ENCODE results near the gene SMIM24.

Gene SMIM24

DNA sequence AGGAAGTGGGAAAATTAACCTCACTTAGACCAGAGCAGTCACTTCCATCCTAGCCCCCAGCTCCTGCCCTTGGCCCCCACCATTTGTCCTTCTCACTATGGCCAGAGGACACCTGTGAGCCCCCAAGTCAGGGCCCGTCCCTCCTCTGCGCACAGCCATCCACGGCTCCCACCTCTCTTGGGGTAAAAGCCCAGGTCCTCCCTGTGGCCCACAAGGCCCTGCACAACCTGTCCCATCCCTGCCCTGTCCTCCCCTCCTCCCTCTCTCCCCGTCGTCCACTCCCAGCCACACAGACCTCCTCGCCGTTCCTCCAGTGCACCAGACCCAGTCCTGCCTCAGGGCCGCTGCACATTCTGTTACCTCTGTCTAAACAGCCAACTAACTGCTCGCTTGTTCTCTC, 53.9 kb downstream of the SMIM24 start:
- no peak for DNase-seq
